Peyer's patch (tissue), 4 donors: ENCODE data around the gene MBTPS1.

Source experiments
- POLR2A ChIP-seq, 2 donors: fragments of 450-650 bp; IDR thresholded peaks; one replicate each; pipeline ENCODE4 v1.5.1; 2017; ENCODE audit warnings: antibody characterized with exemption in 2 of 2, mild to moderate bottlenecking in 2 of 2, moderate library complexity in 2 of 2
- TF ChIP-seq, protein P1 (sequence below), 6 experiments: fragments of 450-650 bp in 4 of 6; fragments of 200-600 bp in 2 of 6; sonication (generic) in 1 of 6; IDR thresholded peaks; one replicate each; pipeline ENCODE4 v1.5.1; 2017 to 2019; ENCODE audit warnings: antibody characterized with exemption in 6 of 6, mild to moderate bottlenecking in 3 of 6, moderate library complexity in 1 of 6

DNA sequence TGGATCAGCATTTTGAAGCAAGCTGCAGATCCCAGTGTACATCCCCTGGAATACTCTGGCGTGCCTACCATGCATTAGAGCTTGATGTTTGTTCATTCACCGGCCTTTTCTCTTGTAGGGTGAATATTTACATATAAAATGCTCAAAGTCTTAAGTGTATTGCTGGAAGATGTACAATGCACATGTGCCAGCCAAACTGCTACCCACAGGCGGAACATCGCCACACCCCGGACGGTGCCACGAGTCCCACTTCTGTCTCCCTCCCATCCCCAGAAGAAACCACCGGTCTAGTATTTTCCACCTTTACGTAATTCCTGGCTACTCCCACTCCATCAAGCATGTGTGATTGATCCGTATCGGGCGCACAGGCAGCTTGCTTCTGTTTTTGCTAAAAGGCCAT is 78.3 kb downstream of the MBTPS1 start:
- TF ChIP-seq, protein P1, sequence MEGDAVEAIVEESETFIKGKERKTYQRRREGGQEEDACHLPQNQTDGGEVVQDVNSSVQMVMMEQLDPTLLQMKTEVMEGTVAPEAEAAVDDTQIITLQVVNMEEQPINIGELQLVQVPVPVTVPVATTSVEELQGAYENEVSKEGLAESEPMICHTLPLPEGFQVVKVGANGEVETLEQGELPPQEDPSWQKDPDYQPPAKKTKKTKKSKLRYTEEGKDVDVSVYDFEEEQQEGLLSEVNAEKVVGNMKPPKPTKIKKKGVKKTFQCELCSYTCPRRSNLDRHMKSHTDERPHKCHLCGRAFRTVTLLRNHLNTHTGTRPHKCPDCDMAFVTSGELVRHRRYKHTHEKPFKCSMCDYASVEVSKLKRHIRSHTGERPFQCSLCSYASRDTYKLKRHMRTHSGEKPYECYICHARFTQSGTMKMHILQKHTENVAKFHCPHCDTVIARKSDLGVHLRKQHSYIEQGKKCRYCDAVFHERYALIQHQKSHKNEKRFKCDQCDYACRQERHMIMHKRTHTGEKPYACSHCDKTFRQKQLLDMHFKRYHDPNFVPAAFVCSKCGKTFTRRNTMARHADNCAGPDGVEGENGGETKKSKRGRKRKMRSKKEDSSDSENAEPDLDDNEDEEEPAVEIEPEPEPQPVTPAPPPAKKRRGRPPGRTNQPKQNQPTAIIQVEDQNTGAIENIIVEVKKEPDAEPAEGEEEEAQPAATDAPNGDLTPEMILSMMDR (IDR thresholded peaks at IDR 0.05), result no peak
- no peak for TF ChIP-seq POLR2A (IDR thresholded peaks at IDR 0.05)
